Measurements from ENCODE around the gene SUMF1.

DNA sequence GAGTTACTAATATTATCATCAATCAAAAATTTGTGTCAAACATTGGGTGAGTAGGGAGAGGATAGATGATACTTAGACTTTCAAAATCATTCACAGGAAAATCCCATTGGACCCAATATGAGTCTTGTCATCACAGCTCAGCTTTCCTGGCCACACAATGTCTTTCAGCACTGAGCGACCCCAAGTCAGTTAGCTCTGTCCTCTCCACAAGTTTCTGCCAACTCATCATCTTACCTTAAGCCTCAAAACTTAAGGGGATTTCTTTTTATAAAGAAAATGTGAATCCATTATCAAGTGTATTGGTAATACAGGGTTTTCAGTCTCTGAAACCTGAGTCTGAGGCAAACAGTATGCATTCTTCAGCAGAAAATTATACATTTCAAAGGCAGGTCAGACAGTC, 55.8 kb downstream of the SUMF1 start:
- TF ChIP-seq, protein P1, sequence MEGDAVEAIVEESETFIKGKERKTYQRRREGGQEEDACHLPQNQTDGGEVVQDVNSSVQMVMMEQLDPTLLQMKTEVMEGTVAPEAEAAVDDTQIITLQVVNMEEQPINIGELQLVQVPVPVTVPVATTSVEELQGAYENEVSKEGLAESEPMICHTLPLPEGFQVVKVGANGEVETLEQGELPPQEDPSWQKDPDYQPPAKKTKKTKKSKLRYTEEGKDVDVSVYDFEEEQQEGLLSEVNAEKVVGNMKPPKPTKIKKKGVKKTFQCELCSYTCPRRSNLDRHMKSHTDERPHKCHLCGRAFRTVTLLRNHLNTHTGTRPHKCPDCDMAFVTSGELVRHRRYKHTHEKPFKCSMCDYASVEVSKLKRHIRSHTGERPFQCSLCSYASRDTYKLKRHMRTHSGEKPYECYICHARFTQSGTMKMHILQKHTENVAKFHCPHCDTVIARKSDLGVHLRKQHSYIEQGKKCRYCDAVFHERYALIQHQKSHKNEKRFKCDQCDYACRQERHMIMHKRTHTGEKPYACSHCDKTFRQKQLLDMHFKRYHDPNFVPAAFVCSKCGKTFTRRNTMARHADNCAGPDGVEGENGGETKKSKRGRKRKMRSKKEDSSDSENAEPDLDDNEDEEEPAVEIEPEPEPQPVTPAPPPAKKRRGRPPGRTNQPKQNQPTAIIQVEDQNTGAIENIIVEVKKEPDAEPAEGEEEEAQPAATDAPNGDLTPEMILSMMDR (IDR thresholded peaks at IDR 0.05): no peak
- TF ChIP-seq POLR2AphosphoS5 (IDR thresholded peaks at IDR 0.05): no peak
- TF ChIP-seq POLR2A (IDR thresholded peaks at IDR 0.05): no peak
